GM10266 (cell line): ENCODE data around the gene BDKRB1.

Experiments
- DNase-seq: peaks from one replicate; pipeline ENCODE4 v3.0.0; 2012; ENCODE audit errors: extremely low spot score
- CTCF ChIP-seq: IDR thresholded peaks from 2 replicates; pipeline ENCODE4 v1.5.1; 2012; ENCODE audit warnings: mild to moderate bottlenecking, low read depth; ENCODE audit not compliant: control insufficient read depth, insufficient read depth; ENCODE audit errors: missing control alignments

BDKRB1 gene

DNA sequence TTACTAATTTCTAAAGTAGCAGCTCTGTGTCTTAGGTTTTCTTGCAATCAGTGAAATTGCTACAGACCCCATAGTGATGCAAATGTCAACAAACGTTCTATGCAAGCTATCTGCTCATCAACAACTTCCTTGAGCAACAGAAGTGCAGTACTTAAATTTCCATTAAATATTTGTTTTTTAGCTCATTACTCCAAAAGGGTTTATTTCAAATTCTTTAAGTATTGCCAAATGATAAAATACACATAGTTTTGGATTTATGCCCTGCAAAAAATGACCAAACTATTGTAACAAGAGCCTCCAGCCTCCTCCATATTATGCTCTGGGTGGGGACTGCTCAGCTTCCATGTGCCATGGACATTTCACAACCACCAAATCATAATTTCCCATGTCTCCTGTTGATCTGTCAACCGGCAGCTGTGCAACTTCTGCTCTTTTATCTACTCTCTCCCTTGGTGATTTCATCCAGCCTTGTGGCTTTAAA, 4.4 kb downstream of the BDKRB1 start:
- TF ChIP-seq CTCF, result no peak
- no peak for DNase-seq

GRCh38 chr14:96261053-96261452, 5.0 kb downstream of the BDKRB1 start:
- TF ChIP-seq CTCF, result no peak

DNA sequence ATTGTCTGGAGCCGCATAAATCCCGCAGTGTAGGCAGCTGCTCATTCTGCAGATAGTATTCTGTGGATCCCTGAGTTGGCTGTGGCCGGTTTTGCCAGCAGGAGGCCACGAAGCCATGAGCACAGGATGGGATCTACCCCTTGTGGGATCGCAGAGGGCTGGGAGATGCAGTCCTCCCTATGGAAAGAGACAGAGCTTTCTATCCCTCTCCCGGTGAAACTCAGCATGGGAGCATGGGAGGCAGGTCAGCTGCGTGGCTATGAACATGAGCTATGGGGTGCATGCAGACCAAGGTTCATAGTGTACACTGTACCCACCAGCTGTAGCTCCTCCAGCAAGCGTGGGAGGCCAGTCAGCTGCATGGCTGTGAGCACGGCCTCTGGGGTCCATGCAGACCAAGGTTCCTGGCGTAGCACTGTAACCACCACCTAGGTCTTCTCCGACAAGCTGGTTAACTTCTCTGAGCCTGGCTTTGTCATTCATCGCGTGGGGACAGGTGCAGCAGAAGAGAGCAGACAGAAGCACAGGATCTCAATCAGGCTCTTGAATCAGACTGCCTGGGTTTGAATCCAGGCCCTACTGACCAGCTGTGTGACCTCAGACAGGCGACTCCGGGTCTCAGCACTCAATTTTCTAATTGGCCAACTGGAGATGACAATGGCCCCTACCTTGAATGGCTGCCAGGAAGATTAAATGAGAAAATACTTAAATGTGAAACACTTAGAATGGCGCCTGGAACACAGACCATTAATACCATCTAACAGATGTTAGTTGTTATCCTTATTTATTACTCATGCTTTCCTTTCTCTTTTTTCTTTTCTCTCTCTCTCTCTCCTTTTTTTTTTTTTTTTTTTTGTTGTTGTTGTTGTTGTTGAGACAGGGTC, 6.0 kb downstream of the BDKRB1 start:
- DNase-seq, result no peak
- no peak for TF ChIP-seq CTCF

More at GRCh38 chr14:96261053-96261452, 5.0 kb downstream of the BDKRB1 start:
- no peak for DNase-seq

DNA sequence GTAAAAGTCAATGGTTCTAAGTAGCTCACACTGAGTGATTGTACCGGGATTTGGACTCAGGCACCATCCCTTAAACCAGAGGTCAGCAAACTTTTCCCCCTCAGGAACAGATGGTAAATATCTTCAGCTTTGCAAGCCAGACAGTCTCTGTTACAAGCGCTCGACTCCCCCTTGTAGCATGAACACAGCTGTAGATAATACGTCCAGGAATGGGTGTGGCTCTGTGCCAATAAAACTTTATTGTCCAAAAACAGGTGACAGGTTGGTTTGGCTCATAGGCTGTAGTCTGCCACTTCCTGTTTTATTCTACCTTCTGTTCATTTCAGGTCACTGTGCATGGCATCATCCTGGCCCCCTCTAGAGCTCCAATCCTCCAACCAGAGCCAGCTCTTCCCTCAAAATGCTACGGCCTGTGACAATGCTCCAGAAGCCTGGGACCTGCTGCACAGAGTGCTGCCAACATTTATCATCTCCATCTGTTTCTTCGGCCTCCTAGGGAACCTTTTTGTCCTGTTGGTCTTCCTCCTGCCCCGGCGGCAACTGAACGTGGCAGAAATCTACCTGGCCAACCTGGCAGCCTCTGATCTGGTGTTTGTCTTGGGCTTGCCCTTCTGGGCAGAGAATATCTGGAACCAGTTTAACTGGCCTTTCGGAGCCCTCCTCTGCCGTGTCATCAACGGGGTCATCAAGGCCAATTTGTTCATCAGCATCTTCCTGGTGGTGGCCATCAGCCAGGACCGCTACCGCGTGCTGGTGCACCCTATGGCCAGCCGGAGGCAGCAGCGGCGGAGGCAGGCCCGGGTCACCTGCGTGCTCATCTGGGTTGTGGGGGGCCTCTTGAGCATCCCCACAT, 7.6 kb downstream of the BDKRB1 start:
- TF ChIP-seq CTCF, result no peak

GRCh38 chr14:96264200-96264553, 8.2 kb downstream of the BDKRB1 start:
- DNase-seq, result no peak
- TF ChIP-seq CTCF, result no peak

More for the DNA sequence above, 7.6 kb downstream of the BDKRB1 start:
- no peak for DNase-seq

DNA sequence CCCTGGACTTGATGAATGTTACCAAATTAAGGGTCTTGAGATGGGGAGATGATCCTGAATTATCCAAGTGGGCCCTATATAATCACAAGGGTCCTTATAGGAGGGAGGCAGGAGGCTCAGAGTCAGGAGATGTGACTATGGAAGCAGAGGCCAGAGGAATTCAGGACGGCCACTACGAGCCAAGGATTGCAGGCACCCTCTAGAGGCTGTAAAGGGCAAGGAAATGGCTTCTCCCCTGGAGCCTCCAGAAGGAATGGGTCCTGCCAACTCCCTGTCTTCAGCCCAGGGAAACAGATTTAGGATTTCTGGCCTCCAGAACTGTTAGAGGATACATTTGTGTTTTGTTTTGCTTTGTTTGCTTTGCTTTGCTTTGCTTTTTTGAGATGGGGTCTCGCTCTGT, 8.8 kb downstream of the BDKRB1 start:
- peak; percentile 14 for TF ChIP-seq CTCF
- DNase-seq, result no peak
